Breast epithelium (tissue), 4 donors: ENCODE data around the gene HADHA. TPM values are rescaled to one million over a fixed set of nuclear protein-coding genes. Genes with fewer than 3 reads are reported as not detected.

ENCODE experiments used
- DNase-seq, 2 donors: peaks; one replicate each; pipeline ENCODE4 v3.0.0-alpha.2; 2019; ENCODE audit warnings: low spot score in 2 of 2
- H3K27ac ChIP-seq, 2 donors: fragments of 200-600 bp; sonication (generic) in 1 of 2; one replicate each; pipeline ENCODE4 v1.5.1; 2016 to 2019; ENCODE audit warnings: mild to moderate bottlenecking in 1 of 2
- H3K27me3 ChIP-seq, 2 donors: fragments of 200-600 bp; sonication (generic) in 1 of 2; one replicate each; pipeline versions ENCODE4 v1.5.1 to v1.6.0; 2017 to 2019; ENCODE audit warnings: control low read depth in 1 of 2, mild to moderate bottlenecking in 1 of 2
- H3K36me3 ChIP-seq: fragments of 200-600 bp; one replicate; pipeline ENCODE4 v1.5.1; 2019
- H3K4me1 ChIP-seq, 2 donors: fragments of 200-600 bp; sonication (generic); one replicate each; pipeline ENCODE4 v1.5.1; 2016 to 2019; ENCODE audit warnings: control low read depth in 1 of 2
- H3K4me3 ChIP-seq, 3 donors: fragments of 200-600 bp; sonication (generic); 1 replicate in 2 of 3; 2 replicates in 1 of 3; pipeline ENCODE4 v1.5.1; 2016 to 2019; ENCODE audit warnings: mild to moderate bottlenecking in 3 of 3, moderate library complexity in 2 of 3
- H3K9me3 ChIP-seq, 2 donors: fragments of 200-600 bp; sonication (generic) in 1 of 2; one replicate each; pipeline ENCODE4 v1.5.1; 2016 to 2019; ENCODE audit warnings: control low read depth in 1 of 2
- CTCF ChIP-seq, 3 donors: fragments of 450-650 bp; IDR thresholded peaks; one replicate each; pipeline ENCODE4 v1.5.1; 2016 to 2017; ENCODE audit warnings: antibody characterized with exemption in 3 of 3, mild to moderate bottlenecking in 3 of 3, moderate library complexity in 3 of 3
- POLR2A ChIP-seq: fragments of 450-650 bp; IDR thresholded peaks from one replicate; pipeline ENCODE4 v1.6.1; 2016; ENCODE audit warnings: antibody characterized with exemption, mild to moderate bottlenecking, moderate library complexity
- POLR2AphosphoS5 ChIP-seq, 3 donors: sonication (generic); formaldehyde crosslinking; IDR thresholded peaks; one replicate each; pipeline ENCODE4 v1.6.1; 2017; ENCODE audit warnings: antibody characterized with exemption in 3 of 3
- intact Hi-C: fragments of 100-400 bp; cut with DNase I; formaldehyde crosslinking; loops from one replicate; pipeline ENCODE4 v1.15.1; 2023; ENCODE audit warnings: low total_unique reads
- total RNA-seq, 3 donors: library from RNA; depleted of rRNA; stranded (reverse); fragments of >200 nt; gene quantifications; one replicate each; pipeline ENCODE4 v1.1.0, GENCODE V29; 2016

Gene HADHA
- total RNA-seq, 3 donors from 2014 or later: 139 to 156 (median 141) TPM

- intact Hi-C loops: no loop called here
- TF ChIP-seq POLR2AphosphoS5 (IDR thresholded peaks at IDR 0.05) (no peak), POLR2A (no peak), CTCF (IDR thresholded peaks at IDR 0.05) (no peak)
- Histone ChIP-seq H3K27me3 (no peaks in the 10 kb centered on the region), H3K27ac (no peak overlapping the region), H3K4me3 (no peak overlapping the region), H3K36me3 (no peaks in the 10 kb centered on the region), H3K9me3 (no peaks in the 10 kb centered on the region), H3K4me1 (no peaks in the 10 kb centered on the region)
- DNase-seq: no peak
Observed at GRCh38 chr2:26189751-26190150, 54.7 kb downstream of the HADHA start.

- intact Hi-C loops: no loop called here
- no peaks in the 10 kb centered on the region for H3K36me3 ChIP-seq
- no peak for DNase-seq
- no peaks in the 10 kb centered on the region for H3K27me3 ChIP-seq
- peaks cover 0 to 3% of the 10 kb centered on the region in 2 donors for H3K4me1 ChIP-seq
- no peak overlapping the region for H3K27ac ChIP-seq
- no peak overlapping the region for H3K4me3 ChIP-seq
- TF ChIP-seq POLR2AphosphoS5 (IDR thresholded peaks at IDR 0.05) (no peak), CTCF (IDR thresholded peaks at IDR 0.05) (no peak), POLR2A (no peak)
- H3K9me3 ChIP-seq: no peaks in the 10 kb centered on the region
Observed at GRCh38 chr2:26189123-26189522, 55.3 kb downstream of the HADHA start.

DNA sequence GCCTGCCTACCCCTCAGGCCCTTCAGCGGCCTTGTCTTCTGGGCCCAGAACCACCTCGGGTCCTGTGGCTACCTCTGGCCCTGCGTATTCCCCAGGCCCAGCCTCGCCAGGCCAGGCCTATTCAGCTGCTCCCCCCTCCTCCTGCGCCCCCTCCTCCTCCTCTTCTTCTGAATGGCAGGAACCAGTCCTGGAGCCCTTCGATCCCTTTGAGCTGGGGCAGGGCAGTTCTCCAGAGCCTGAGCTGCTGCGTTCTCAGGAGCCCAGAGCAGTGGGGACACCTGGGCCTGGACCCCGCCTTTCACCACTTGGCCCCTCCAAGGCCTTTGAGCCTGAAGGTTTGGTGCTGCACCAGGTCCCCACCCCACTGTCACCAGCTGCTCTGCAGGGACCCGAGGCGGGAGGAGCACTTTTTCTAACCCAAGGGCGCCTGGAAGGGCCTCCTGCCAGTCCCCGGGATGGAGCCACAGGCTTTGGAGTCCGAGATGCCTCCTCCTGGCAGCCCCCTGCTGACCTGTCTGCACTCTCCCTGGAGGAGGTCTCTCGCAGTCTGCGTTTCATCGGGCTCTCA is 56.8 kb downstream of the HADHA start:
- Histone ChIP-seq H3K9me3 (no peaks in the 10 kb centered on the region), H3K27me3 (no peaks in the 10 kb centered on the region), H3K36me3 (no peaks in the 10 kb centered on the region), H3K4me1 (peaks cover 0 to 3% of the 10 kb centered on the region in 2 donors), H3K27ac (no peak overlapping the region), H3K4me3 (no peak overlapping the region)
- intact Hi-C loops: no loop called here
- no peak for TF ChIP-seq POLR2A
- no peak for TF ChIP-seq POLR2AphosphoS5 (IDR thresholded peaks at IDR 0.05)
- TF ChIP-seq CTCF (IDR thresholded peaks at IDR 0.05): no peak
- DNase-seq: no peak

- intact Hi-C loops: no loop called here
- H3K9me3 ChIP-seq: no peaks in the 10 kb centered on the region
- H3K36me3 ChIP-seq: no peaks in the 10 kb centered on the region
- H3K27ac ChIP-seq: no peak overlapping the region
- peaks cover 0 to 3% of the 10 kb centered on the region in 2 donors for H3K4me1 ChIP-seq
- H3K27me3 ChIP-seq: no peaks in the 10 kb centered on the region
- H3K4me3 ChIP-seq: no peak overlapping the region
- TF ChIP-seq POLR2A (no peak), POLR2AphosphoS5 (IDR thresholded peaks at IDR 0.05) (no peak), CTCF (IDR thresholded peaks at IDR 0.05) (no peak)
- DNase-seq: no peak
Observed at GRCh38 chr2:26187114-26187513, 57.3 kb downstream of the HADHA start.

GRCh38 chr2:26185954-26186770 is 58.3 kb downstream of the HADHA start:
- H3K27me3 ChIP-seq: no peaks in the 10 kb centered on the region
- intact Hi-C loops: no loop called here
- H3K27ac ChIP-seq: peak overlapping the region in 1 of 2 donors; percentile 72
- TF ChIP-seq POLR2A (no peak), POLR2AphosphoS5 (IDR thresholded peaks at IDR 0.05) (no peak), CTCF (IDR thresholded peaks at IDR 0.05) (no peak)
- H3K9me3 ChIP-seq: no peaks in the 10 kb centered on the region
- H3K4me1 ChIP-seq: peaks cover 0 to 3% of the 10 kb centered on the region in 2 donors
- no peaks in the 10 kb centered on the region for H3K36me3 ChIP-seq
- peak overlapping the region; percentile 55 to 69 (median 61) for H3K4me3 ChIP-seq
- DNase-seq: no peak
